Large intestine (tissue), 3 donors: ENCODE measurements around the gene PTRH1. TPM values are rescaled to one million over a fixed set of nuclear protein-coding genes. Genes with fewer than 3 reads are reported as not detected.

Experiments
- DNase-seq, 2 donors: peaks; one replicate each; pipeline versions ENCODE4 v3.0.0 to v3.0.0-alpha.2; 2013
- H3K27ac ChIP-seq: one replicate; pipeline ENCODE4 v1.5.1; 2013; ENCODE audit warnings: low read length
- H3K27me3 ChIP-seq: 2 replicates; pipeline ENCODE4 v1.6.1; 2013; ENCODE audit warnings: low read length; ENCODE audit not compliant: control insufficient read depth, insufficient read depth
- H3K36me3 ChIP-seq: 2 replicates; pipeline ENCODE4 v1.6.1; 2013; ENCODE audit warnings: low read length; ENCODE audit not compliant: control insufficient read depth, insufficient read depth
- H3K4me1 ChIP-seq: one replicate; pipeline ENCODE4 v1.6.1; 2013; ENCODE audit warnings: low read length; ENCODE audit not compliant: control insufficient read depth, insufficient read depth
- H3K4me3 ChIP-seq: one replicate; pipeline ENCODE4 v1.5.1; 2013; ENCODE audit warnings: low read length
- H3K9me3 ChIP-seq: one replicate; pipeline ENCODE4 v1.6.1; 2013; ENCODE audit warnings: mild to moderate bottlenecking, low read depth, low read length, moderate library complexity; ENCODE audit not compliant: control insufficient read depth
- WGBS: methylation state at CpG from one replicate; pipeline ENCODE4 v1.1.5; 2013; ENCODE audit warnings: low lambda C conversion rate; ENCODE audit not compliant: insufficient coverage; 5-methylcytosine and 5-hydroxymethylcytosine counted together
- polyA plus RNA-seq: library from polyadenylated mRNA; unstranded; fragments of 120-200 nt; gene quantifications from one replicate; pipeline ENCODE4 v1.2.1, GENCODE V29; 2013

PTRH1 gene
- polyA plus RNA-seq, 1 donor, result 9.3 TPM

- H3K4me1 ChIP-seq, result no peaks in the 10 kb centered on the region
Observed at GRCh38 chr9:127755061-127756060, 39.9 kb upstream of the PTRH1 start.

GRCh38 chr9:127754099-127755060, 38.9 kb upstream of the PTRH1 start:
- DNase-seq, result peak in 1 of 2 donors; percentile 30
- Histone ChIP-seq H3K4me1 (no peaks in the 10 kb centered on the region), H3K9me3 (peaks cover 7% of the 10 kb centered on the region), H3K4me3 (peak overlapping the region; percentile 21), H3K27me3 (peaks cover 52% of the 10 kb centered on the region), H3K27ac (no peak overlapping the region), H3K36me3 (no peaks in the 10 kb centered on the region)
- no CpG with 5 or more reads among the region's 86 CpGs for WGBS

More at GRCh38 chr9:127755061-127756060, 39.9 kb upstream of the PTRH1 start:
- H3K27ac ChIP-seq, result no peak overlapping the region
- WGBS, result no CpG with 5 or more reads among the region's 61 CpGs
- no peak overlapping the region for H3K4me3 ChIP-seq
- no peaks in the 10 kb centered on the region for H3K36me3 ChIP-seq
- DNase-seq, result no peak
- H3K9me3 ChIP-seq, result peaks cover 7% of the 10 kb centered on the region
- H3K27me3 ChIP-seq, result peaks cover 55% of the 10 kb centered on the region

GRCh38 chr9:127753622-127754021, 38.2 kb upstream of the PTRH1 start:
- Histone ChIP-seq H3K4me3 (no peak overlapping the region), H3K27me3 (peaks cover 48% of the 10 kb centered on the region), H3K9me3 (peaks cover 7% of the 10 kb centered on the region), H3K27ac (no peak overlapping the region), H3K36me3 (no peaks in the 10 kb centered on the region), H3K4me1 (no peaks in the 10 kb centered on the region)
- DNase-seq, result no peak
- no CpG with 5 or more reads among the region's 8 CpGs for WGBS

GRCh38 chr9:127753148-127753547, 37.7 kb upstream of the PTRH1 start:
- H3K27ac ChIP-seq, result no peak overlapping the region
- H3K36me3 ChIP-seq, result no peaks in the 10 kb centered on the region
- H3K9me3 ChIP-seq, result peaks cover 7% of the 10 kb centered on the region
- no CpG with 5 or more reads among the region's 8 CpGs for WGBS
- H3K27me3 ChIP-seq, result peaks cover 48% of the 10 kb centered on the region
- H3K4me1 ChIP-seq, result no peaks in the 10 kb centered on the region
- no peak overlapping the region for H3K4me3 ChIP-seq
- DNase-seq, result no peak

- WGBS, result no CpG with 5 or more reads among the region's 10 CpGs
- Histone ChIP-seq H3K27me3 (peaks cover 51% of the 10 kb centered on the region), H3K27ac (no peak overlapping the region), H3K4me1 (no peaks in the 10 kb centered on the region), H3K36me3 (no peaks in the 10 kb centered on the region), H3K4me3 (no peak overlapping the region), H3K9me3 (peaks cover 7% of the 10 kb centered on the region)
- peak in 1 of 2 donors; percentile 21 for DNase-seq
Observed at GRCh38 chr9:127751269-127752054, 36.0 kb upstream of the PTRH1 start.

- H3K9me3 ChIP-seq, result peaks cover 3% of the 10 kb centered on the region
- no peak for DNase-seq
- no peak overlapping the region for H3K27ac ChIP-seq
- H3K27me3 ChIP-seq, result peaks cover 37% of the 10 kb centered on the region
- no peak overlapping the region for H3K4me3 ChIP-seq
- H3K36me3 ChIP-seq, result peaks cover 2% of the 10 kb centered on the region
- WGBS, result no CpG with 5 or more reads among the region's 26 CpGs
- no peaks in the 10 kb centered on the region for H3K4me1 ChIP-seq
Observed at GRCh38 chr9:127749090-127749787, 33.8 kb upstream of the PTRH1 start.

- Histone ChIP-seq H3K27me3 (peaks cover 34% of the 10 kb centered on the region), H3K9me3 (peaks cover 4% of the 10 kb centered on the region), H3K27ac (no peak overlapping the region), H3K36me3 (peaks cover 3% of the 10 kb centered on the region), H3K4me3 (no peak overlapping the region), H3K4me1 (no peaks in the 10 kb centered on the region)
- no peak for DNase-seq
- 100% methylated on average over 1 of the region's 15 CpGs for WGBS
Observed at GRCh38 chr9:127746959-127747569, 31.6 kb upstream of the PTRH1 start.

GRCh38 chr9:127744398-127745110, 29.1 kb upstream of the PTRH1 start:
- Histone ChIP-seq H3K4me1 (no peaks in the 10 kb centered on the region), H3K27ac (no peak overlapping the region), H3K4me3 (no peak overlapping the region), H3K36me3 (peaks cover 3% of the 10 kb centered on the region), H3K27me3 (peaks cover 46% of the 10 kb centered on the region), H3K9me3 (peaks cover 6% of the 10 kb centered on the region)
- DNase-seq, result no peak
- no CpG with 5 or more reads among the region's 19 CpGs for WGBS
